CD4-positive, CD25-positive, alpha-beta regulatory T cell (primary cell): ENCODE measurements around the gene GALNT7. TPM values are rescaled to one million over a fixed set of nuclear protein-coding genes. Genes with fewer than 3 reads are reported as not detected.

ENCODE experiments used
- ATAC-seq, 2 donors: fragments of 150-1000 bp; cut with Tn5 transposase; one replicate each; pipeline ENCODE4 v1.10.0; 2021; ENCODE audit warnings: low read depth in 2 of 2, moderate number of reproducible peaks in 2 of 2, moderate library complexity in 1 of 2
- DNase-seq, 3 donors: peaks; one replicate each; pipeline versions ENCODE4 v3.0.0 to v3.0.0-alpha.2; 2012 to 2022; ENCODE audit warnings: mixed read lengths in 1 of 3
- H3K27ac ChIP-seq: one replicate; pipeline ENCODE4 v1.7.0; 2013; ENCODE audit warnings: mild to moderate bottlenecking, low read length; ENCODE audit not compliant: insufficient read depth, poor library complexity, severe bottlenecking
- H3K27me3 ChIP-seq: one replicate; pipeline ENCODE4 v1.7.0; 2013; ENCODE audit warnings: low read length; ENCODE audit not compliant: control insufficient read depth, insufficient read depth
- H3K36me3 ChIP-seq: one replicate; pipeline ENCODE4 v1.7.0; 2013; ENCODE audit warnings: mild to moderate bottlenecking, low read length, moderate library complexity; ENCODE audit not compliant: control insufficient read depth, insufficient read depth
- H3K4me1 ChIP-seq: 2 replicates; pipeline ENCODE4 v1.7.0; 2013; ENCODE audit warnings: mild to moderate bottlenecking, low read length; ENCODE audit not compliant: insufficient read depth, control insufficient read depth, poor library complexity, severe bottlenecking
- H3K4me3 ChIP-seq: one replicate; pipeline ENCODE4 v1.7.0; 2013; ENCODE audit warnings: low read depth, mild to moderate bottlenecking, low read length, moderate library complexity
- H3K9me3 ChIP-seq, 2 experiments: 1 replicate in 1 of 2; 2 replicates in 1 of 2; pipeline ENCODE4 v1.7.0; 2013; ENCODE audit warnings: low read length in 2 of 2, mild to moderate bottlenecking in 1 of 2, moderate library complexity in 1 of 2; ENCODE audit not compliant: control insufficient read depth in 2 of 2
- H3K27ac Mint-ChIP-seq, 3 donors: one replicate each; pipeline ENCODE4 v1.8.0; 2020 to 2022; ENCODE audit warnings: mild to moderate bottlenecking in 3 of 3, mixed read lengths in 3 of 3, moderate library complexity in 2 of 3
- H3K27me3 Mint-ChIP-seq: one replicate; pipeline ENCODE4 v1.8.0; 2022; ENCODE audit warnings: mild to moderate bottlenecking, mixed read lengths
- H3K36me3 Mint-ChIP-seq: one replicate; pipeline ENCODE4 v1.8.0; 2020; ENCODE audit warnings: mixed read lengths
- H3K4me1 Mint-ChIP-seq, 4 donors: one replicate each; pipeline ENCODE4 v1.8.0; 2020 to 2022; ENCODE audit warnings: mixed read lengths in 4 of 4, mild to moderate bottlenecking in 1 of 4
- H3K4me3 Mint-ChIP-seq, 4 donors: one replicate each; pipeline ENCODE4 v1.8.0; 2020 to 2022; ENCODE audit warnings: mild to moderate bottlenecking in 4 of 4, mixed read lengths in 4 of 4, moderate library complexity in 3 of 4
- H3K9me3 Mint-ChIP-seq, 7 donors: one replicate each; pipeline ENCODE4 v1.8.0; 2020 to 2022; ENCODE audit warnings: mixed read lengths in 7 of 7, mild to moderate bottlenecking in 3 of 7, moderate library complexity in 2 of 7
- polyA plus RNA-seq, 4 donors: library from polyadenylated mRNA; unstranded; fragments of 300-500 nt; fragmentation: Illumina TruSeq; gene quantifications; one replicate each; pipeline ENCODE4 v1.2.3, GENCODE V29; 2021
- total RNA-seq: library from RNA; stranded (reverse); gene quantifications from one replicate; pipeline ENCODE4 v1.2.3, GENCODE V29; 2022

The GALNT7 gene
- total and polyA plus RNA-seq, 5 donors from 2014 or later = 13.0 to 19.5 (median 14.9) TPM

GRCh38 chr4:173330590-173330989 is 162.0 kb downstream of the GALNT7 start:
- Histone ChIP-seq H3K27ac (no peak overlapping the region), H3K9me3 (no peaks in the 10 kb centered on the region), H3K27me3 (no peaks in the 10 kb centered on the region), H3K4me1 (peaks cover 31% of the 10 kb centered on the region), H3K4me3 (no peak overlapping the region), H3K36me3 (peaks cover 36% of the 10 kb centered on the region)
- Mint-ChIP-seq H3K4me3 (peak overlapping the region in 1 of 4 donors; percentile 29), H3K36me3 (peaks cover 21% of the 10 kb centered on the region), H3K4me1 (peaks cover 14 to 47% (median 28%) of the 10 kb centered on the region in 4 donors), H3K27me3 (peaks cover 5% of the 10 kb centered on the region), H3K27ac (no peak overlapping the region), H3K9me3 (no peaks in the 10 kb centered on the region)
- ATAC-seq = no peak
- DNase-seq = no peak

- Mint-ChIP-seq H3K36me3 (peaks cover 18% of the 10 kb centered on the region), H3K27ac (peak overlapping the region; percentile 50 to 98 (median 88)), H3K4me3 (peak overlapping the region; percentile 94 to 100 (median 98)), H3K9me3 (no peaks in the 10 kb centered on the region), H3K4me1 (peaks cover 17 to 51% (median 29%) of the 10 kb centered on the region in 4 donors), H3K27me3 (peaks cover 5% of the 10 kb centered on the region)
- H3K4me3 ChIP-seq = peak overlapping the region; percentile 87
- no peaks in the 10 kb centered on the region for H3K27me3 ChIP-seq
- DNase-seq = peak in 1 of 3 donors; percentile 52
- peaks cover 29% of the 10 kb centered on the region for H3K36me3 ChIP-seq
- H3K27ac ChIP-seq = peak overlapping the region; percentile 97
- no peak for ATAC-seq
- H3K4me1 ChIP-seq = peaks cover 31% of the 10 kb centered on the region
- no peaks in the 10 kb centered on the region for H3K9me3 ChIP-seq
Measured at GRCh38 chr4:173332021-173332487, 163.4 kb downstream of the GALNT7 start.

DNA sequence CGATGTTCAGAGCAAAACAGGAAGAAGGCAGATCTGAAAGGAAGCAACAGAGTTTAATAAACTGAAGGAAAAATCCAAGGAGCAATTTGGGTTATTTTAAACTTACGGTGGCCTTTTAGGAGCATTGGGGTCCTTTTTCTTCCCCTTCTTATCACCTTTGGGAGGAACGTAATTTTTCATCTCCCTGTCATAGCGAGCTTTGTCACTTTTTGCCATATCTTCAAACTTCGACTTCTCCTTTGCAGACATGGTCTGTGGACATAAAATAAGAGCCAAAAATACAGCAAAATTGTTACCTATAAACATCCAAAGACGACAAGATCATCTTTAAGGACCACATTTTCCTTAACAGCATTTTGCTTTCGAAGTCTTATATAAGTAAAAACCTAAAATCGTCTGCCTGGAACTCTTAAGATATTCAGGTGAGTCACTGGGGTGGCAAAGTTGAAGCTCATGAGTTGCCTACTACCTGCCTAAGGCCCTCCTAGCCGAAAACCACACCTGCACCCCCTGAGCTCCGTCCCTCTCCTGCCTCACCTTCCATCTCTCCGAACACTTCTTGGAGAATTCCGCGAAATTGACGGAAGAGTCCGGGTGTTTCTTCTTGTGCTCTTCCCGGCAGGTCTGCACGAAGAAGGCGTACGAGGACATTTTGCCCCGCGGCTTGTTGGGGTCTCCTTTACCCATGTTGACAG is 164.5 kb downstream of the GALNT7 start:
- ATAC-seq (no peak), DNase-seq (peak in 1 of 3 donors; percentile 56)
- H3K9me3 Mint-ChIP-seq = no peaks in the 10 kb centered on the region
- H3K4me1 ChIP-seq = peaks cover 31% of the 10 kb centered on the region
- H3K27me3 Mint-ChIP-seq = peaks cover 5% of the 10 kb centered on the region
- no peaks in the 10 kb centered on the region for H3K9me3 ChIP-seq
- H3K27ac ChIP-seq = peak overlapping the region; percentile 97
- H3K4me3 ChIP-seq = peak overlapping the region; percentile 87
- H3K27ac Mint-ChIP-seq = peak overlapping the region; percentile 97 to 100 (median 98)
- peaks cover 29% of the 10 kb centered on the region for H3K36me3 ChIP-seq
- H3K4me3 Mint-ChIP-seq = peak overlapping the region; percentile 94 to 100 (median 98)
- no peaks in the 10 kb centered on the region for H3K27me3 ChIP-seq
- peaks cover 12 to 44% (median 30%) of the 10 kb centered on the region in 4 donors for H3K4me1 Mint-ChIP-seq
- H3K36me3 Mint-ChIP-seq = peaks cover 17% of the 10 kb centered on the region

- no peak for ATAC-seq
- Mint-ChIP-seq H3K27me3 (peaks cover 5% of the 10 kb centered on the region), H3K27ac (peak overlapping the region; percentile 100), H3K4me3 (peak overlapping the region; percentile 94 to 100 (median 100)), H3K4me1 (peaks cover 12 to 44% (median 30%) of the 10 kb centered on the region in 4 donors), H3K9me3 (no peaks in the 10 kb centered on the region), H3K36me3 (peaks cover 17% of the 10 kb centered on the region)
- peaks cover 31% of the 10 kb centered on the region for H3K4me1 ChIP-seq
- peak overlapping the region; percentile 97 for H3K27ac ChIP-seq
- H3K4me3 ChIP-seq = peak overlapping the region; percentile 87
- peak in 2 of 3 donors; percentile 39 to 65 for DNase-seq
- no peaks in the 10 kb centered on the region for H3K9me3 ChIP-seq
- H3K36me3 ChIP-seq = peaks cover 25% of the 10 kb centered on the region
- H3K27me3 ChIP-seq = no peaks in the 10 kb centered on the region
Measured at GRCh38 chr4:173333658-173334084, 165.1 kb downstream of the GALNT7 start.

DNA sequence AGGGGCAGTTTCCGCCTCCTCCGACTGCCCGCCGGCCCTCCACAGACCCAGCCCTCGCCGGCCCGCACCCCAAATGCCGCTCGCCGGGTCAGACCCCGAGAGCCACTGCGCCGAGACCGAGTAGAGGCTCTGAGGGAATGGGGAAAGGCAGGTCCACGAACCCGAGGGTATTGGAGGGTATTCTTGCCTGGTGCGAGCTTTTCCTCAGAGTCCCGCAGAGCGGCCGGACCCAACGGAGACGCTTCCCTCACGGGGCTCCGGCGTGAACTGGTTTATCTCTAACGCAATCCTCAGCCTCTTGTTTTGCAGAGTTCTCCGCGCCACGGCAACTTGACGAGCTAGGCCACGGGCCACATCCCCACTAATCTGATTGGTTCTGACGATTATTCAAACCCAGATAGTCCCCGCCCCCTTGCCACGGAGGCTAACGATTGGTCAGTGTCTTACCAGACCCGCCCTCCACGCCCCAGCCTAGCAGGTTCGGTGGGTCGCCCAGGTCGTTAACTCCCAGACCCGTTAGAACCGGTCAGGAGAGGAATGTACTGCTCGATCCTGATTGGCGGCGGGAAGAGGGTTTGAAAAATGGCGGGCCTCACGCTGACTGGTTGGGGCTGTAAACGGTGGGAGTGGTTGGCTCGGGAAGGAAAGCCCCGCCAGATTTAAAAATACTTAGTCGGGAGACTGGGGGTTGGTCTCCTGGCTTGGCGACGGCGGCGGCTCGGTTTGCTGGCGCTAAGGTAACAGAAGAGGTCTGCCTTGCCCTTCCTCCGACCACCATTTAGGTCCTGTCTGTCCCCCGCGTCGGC is 165.7 kb downstream of the GALNT7 start, which contains the start of gene HMGB2:
TSS of gene HMGB2 (minus strand) at position 274 of the 806 bp plus-strand sequence. CDS start 709 bp downstream, outside the sequence.
- peaks cover 14% of the 10 kb centered on the region for H3K36me3 Mint-ChIP-seq
- DNase-seq (peak; percentile 99 to 100 (median 100)), ATAC-seq (peak; percentile 95 to 97)
- peak within 1 kb of the TSS; percentile 100 for H3K27ac Mint-ChIP-seq
- Histone ChIP-seq H3K9me3 (no peaks in the 10 kb centered on the region), H3K27me3 (no peaks in the 10 kb centered on the region), H3K4me3 (peak within 1 kb of the TSS; percentile 87), H3K36me3 (peaks cover 21% of the 10 kb centered on the region), H3K27ac (peak within 1 kb of the TSS; percentile 97), H3K4me1 (peaks cover 31% of the 10 kb centered on the region)
- peak within 1 kb of the TSS; percentile 94 to 100 (median 100) for H3K4me3 Mint-ChIP-seq
- H3K4me1 Mint-ChIP-seq = peaks cover 12 to 43% (median 30%) of the 10 kb centered on the region in 4 donors
- H3K27me3 Mint-ChIP-seq = peaks cover 5% of the 10 kb centered on the region
- H3K9me3 Mint-ChIP-seq = no peaks in the 10 kb centered on the region

DNA sequence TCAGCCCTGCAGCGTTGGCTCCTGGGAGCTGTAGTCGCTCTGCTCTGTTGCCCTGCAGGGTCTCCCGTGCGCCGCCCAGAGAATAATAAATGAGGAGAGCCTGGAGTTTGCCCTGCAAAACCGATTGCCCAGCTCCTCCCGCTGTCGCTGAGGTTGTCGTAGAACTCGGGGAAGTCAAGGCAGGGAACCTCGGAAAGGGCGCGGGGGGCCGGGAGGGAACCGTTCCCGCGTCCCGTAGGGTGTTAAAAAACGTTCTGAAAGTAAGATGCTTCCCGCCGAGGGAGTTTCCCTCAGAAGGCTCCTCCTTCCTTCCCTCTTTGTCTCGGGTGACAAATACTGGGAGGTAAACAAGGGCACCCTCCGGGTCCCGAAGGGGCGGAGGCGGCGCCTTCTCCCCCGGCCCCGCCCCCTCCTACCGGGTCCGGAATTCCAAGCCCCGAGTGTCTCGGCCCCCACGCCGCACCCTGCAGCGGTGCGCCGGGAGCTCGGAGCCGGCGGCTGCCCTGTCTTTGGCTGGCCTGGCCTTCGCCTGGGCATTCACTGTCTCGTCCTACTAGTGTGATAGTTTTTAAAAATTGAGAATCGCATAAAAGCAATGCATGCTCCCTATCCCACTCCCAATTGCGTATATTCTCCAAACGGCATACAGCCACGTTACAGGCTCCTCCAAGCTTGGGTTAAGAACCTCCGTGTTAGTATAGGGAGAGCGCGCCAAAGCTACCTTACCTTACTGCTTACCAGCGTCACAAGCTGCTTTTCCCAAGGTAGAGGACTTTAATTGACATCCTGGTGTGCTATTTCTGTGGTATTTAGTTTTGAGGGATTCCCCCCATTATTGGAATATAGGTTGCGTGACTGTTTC is 166.5 kb downstream of the GALNT7 start:
- H3K4me1 ChIP-seq = peaks cover 31% of the 10 kb centered on the region
- H3K4me3 ChIP-seq = peak overlapping the region; percentile 75
- ATAC-seq (peak; percentile 13 to 16), DNase-seq (peak; percentile 11 to 65 (median 36))
- Mint-ChIP-seq H3K36me3 (peaks cover 11% of the 10 kb centered on the region), H3K9me3 (no peaks in the 10 kb centered on the region), H3K27me3 (peaks cover 5% of the 10 kb centered on the region), H3K4me3 (peak overlapping the region; percentile 94 to 100 (median 100)), H3K4me1 (peaks cover 12 to 34% (median 28%) of the 10 kb centered on the region in 4 donors), H3K27ac (peak overlapping the region in 2 of 3 donors; percentile 100)
- H3K27me3 ChIP-seq = no peaks in the 10 kb centered on the region
- peaks cover 13% of the 10 kb centered on the region for H3K36me3 ChIP-seq
- no peaks in the 10 kb centered on the region for H3K9me3 ChIP-seq
- peak overlapping the region; percentile 97 for H3K27ac ChIP-seq

DNA sequence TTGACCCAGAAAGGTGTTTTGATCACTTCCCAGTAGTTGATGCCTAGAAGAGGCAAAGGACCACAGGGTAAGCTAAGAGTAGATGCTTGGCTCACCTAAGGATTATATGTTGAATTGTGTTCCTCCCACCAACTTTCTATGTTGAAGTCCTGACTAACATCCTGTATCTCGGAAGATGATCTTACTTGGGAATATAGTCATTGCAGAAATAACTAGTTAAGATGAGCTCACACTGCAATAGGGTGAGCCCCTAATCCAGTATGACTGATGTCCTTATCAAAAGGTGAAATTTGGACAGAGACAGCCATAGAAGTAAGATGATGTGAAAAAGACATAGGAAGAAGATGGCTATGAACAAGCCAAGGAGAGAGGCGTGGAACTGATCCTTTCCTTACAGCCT is 168.9 kb downstream of the GALNT7 start:
- H3K4me3 ChIP-seq = no peak overlapping the region
- H3K9me3 Mint-ChIP-seq = no peaks in the 10 kb centered on the region
- H3K27me3 ChIP-seq = no peaks in the 10 kb centered on the region
- no peaks in the 10 kb centered on the region for H3K36me3 Mint-ChIP-seq
- H3K27ac ChIP-seq = no peak overlapping the region
- DNase-seq (no peak), ATAC-seq (no peak)
- no peaks in the 10 kb centered on the region for H3K9me3 ChIP-seq
- peaks cover 16% of the 10 kb centered on the region for H3K4me1 ChIP-seq
- H3K27me3 Mint-ChIP-seq = peaks cover 5% of the 10 kb centered on the region
- peaks cover 4 to 18% (median 15%) of the 10 kb centered on the region in 4 donors for H3K4me1 Mint-ChIP-seq
- H3K4me3 Mint-ChIP-seq = peak overlapping the region in 1 of 4 donors; percentile 22
- H3K27ac Mint-ChIP-seq = no peak overlapping the region
- H3K36me3 ChIP-seq = no peaks in the 10 kb centered on the region
